IPS DF 4.7 (cell line): Measurements from ENCODE around the gene MARS1.
"Not testable (repeated sequence)": the region's sequence is repeated elsewhere in the genome, so short reads cannot be mapped to it uniquely, and the experiment has no call there.

Source experiments
- DNase-seq: peaks from one replicate; pipeline ENCODE4 v3.0.0-alpha.2; 2013; ENCODE audit warnings: low spot score; ENCODE audit errors: extremely low read depth

Gene MARS1

GRCh38 chr12:57549909-57550640 is 62.2 kb downstream of the MARS1 start, which contains the start of gene KIF5A:
Gene KIF5A, plus strand, starts transcription at chr12:57550044. Its CDS starts 228 bp downstream, at chr12:57550272.
- DNase-seq: no peak

GRCh38 chr12:57550641-57551549 is 63.0 kb downstream of the MARS1 start:
- no peak for DNase-seq

GRCh38 chr12:57551637-57552305 is 63.9 kb downstream of the MARS1 start:
- DNase-seq: no peak

- no peak for DNase-seq
Observed at GRCh38 chr12:57552306-57552651, 64.4 kb downstream of the MARS1 start.

GRCh38 chr12:57552835-57553313 is 65.0 kb downstream of the MARS1 start:
- no peak for DNase-seq

GRCh38 chr12:57553343-57554202 is 65.7 kb downstream of the MARS1 start:
- no peak for DNase-seq

- no peak for DNase-seq
Observed at GRCh38 chr12:57554453-57554852, 66.6 kb downstream of the MARS1 start.

- no peak for DNase-seq
Observed at GRCh38 chr12:57554897-57555296, 67.0 kb downstream of the MARS1 start.

- DNase-seq: no peak
Observed at GRCh38 chr12:57558864-57559263, 71.0 kb downstream of the MARS1 start.

GRCh38 chr12:57560516-57560915 is 72.6 kb downstream of the MARS1 start:
- DNase-seq: no peak

GRCh38 chr12:57561117-57561516 is 73.2 kb downstream of the MARS1 start:
- DNase-seq: not testable (repeated sequence)

GRCh38 chr12:57563358-57563757 is 75.5 kb downstream of the MARS1 start:
- DNase-seq: no peak

- no peak for DNase-seq
Observed at GRCh38 chr12:57564178-57564740, 76.4 kb downstream of the MARS1 start.
